ENCODE results near the gene DTX4.

The DTX4 gene

GRCh38 chr11:59221441-59221840 lies 49.5 kb downstream of the DTX4 start:
- DNase-seq: no peak

DNA sequence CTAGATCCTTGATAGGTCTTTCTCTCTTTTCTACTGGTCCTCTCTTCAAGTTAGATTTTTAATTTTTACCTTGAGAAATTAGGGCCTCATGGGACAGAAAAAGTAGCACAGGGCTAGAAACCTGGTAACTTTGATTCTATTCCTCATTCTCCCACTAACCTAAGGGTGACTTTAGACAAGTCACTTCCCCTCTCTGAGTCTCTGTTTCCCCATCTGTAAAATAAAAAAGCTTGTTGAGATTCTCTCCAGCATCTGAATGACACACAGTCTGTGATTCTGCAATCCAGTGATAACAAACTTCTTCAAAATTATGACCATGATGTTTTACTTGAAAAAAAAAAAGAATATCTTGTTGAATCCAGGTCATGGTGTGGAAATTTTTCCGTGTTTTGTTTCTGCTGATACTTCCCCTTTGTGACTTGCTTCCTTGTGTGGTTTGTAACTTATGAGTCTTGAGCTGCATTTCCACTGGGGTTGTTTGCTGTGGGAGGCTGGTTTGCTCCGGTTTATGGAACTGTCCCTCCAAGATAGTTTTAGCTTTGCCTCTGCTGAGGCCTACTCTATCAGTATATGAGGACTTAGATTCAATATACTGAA lies 50.6 kb downstream of the DTX4 start:
- DNase-seq: no peak

- no peak for DNase-seq
Observed at GRCh38 chr11:59223177-59223576, 51.2 kb downstream of the DTX4 start.

DNA sequence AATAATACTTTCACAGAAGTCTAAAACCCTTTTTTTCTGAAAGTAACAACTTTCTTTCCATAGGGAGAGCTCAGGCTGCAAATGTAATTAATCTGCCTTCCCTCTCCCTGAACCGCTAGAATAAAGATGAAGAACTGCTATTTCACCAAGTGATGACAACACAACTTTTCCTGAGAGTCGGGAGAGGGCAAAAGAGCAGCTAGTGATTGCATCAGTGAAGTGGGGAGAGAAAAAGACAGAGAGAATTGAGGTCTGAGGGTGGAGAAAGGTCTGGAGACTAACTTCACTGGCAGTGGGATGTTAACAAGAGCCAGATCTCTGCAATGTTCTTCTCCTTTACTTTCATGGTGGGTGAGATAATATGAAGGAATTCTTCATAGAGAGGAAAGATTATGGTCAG lies 51.7 kb downstream of the DTX4 start:
- DNase-seq: no peak

DNA sequence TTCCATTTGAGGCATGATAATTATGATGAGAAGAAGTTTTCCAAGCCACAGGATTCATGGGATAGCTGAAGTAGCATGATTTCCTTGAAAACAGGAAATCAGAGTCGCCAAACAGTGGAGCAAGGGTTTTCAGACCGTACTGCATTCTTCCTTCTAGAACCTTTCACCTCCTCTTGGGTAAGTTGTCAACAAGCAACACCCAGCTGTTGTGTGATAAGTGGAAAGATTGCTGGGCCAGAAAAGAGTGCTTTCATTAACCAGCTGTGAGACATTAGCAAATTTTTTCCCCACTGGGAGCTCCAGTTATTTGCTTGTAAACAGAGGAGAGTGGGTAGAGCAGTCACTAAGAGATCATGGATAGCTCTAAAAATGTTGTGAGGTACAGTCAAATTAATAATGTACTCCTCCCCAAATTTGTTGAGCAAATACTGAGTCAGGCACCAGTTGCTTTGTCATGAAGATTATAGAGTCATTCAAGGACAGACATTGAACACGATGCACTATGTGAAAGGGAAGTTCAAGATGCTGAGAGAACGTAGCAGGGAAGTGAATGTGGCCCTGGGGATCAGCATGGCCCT lies 52.5 kb downstream of the DTX4 start:
- no peak for DNase-seq

GRCh38 chr11:59225017-59225416 lies 53.1 kb downstream of the DTX4 start:
- no peak for DNase-seq

DNA sequence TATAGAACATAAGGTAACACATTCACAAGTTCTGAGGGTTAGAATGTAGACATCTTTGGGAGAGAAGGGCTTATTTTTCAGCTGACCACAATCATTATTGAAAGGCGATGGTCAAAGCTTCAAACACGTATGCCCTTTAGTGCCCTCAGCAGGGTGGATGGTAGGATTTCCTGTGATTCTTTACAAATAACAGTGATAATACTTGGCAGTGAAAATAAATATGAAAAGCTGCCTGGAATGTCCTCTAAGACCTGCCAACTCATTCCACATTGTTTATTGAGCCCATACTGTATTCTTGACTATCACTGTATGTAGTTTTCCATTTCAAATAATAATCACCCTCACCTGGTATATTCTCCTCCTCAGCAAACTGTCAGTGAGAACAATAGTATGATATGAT lies 54.5 kb downstream of the DTX4 start:
- DNase-seq: no peak

GRCh38 chr11:59240322-59240721 lies 68.4 kb downstream of the DTX4 start:
- no peak for DNase-seq

GRCh38 chr11:59243633-59244032 lies 71.7 kb downstream of the DTX4 start:
- no peak for DNase-seq

GRCh38 chr11:59247531-59248227 lies 75.7 kb downstream of the DTX4 start:
- DNase-seq: no peak

- DNase-seq: no peak
Observed at GRCh38 chr11:59249535-59249934, 77.6 kb downstream of the DTX4 start.

DNA sequence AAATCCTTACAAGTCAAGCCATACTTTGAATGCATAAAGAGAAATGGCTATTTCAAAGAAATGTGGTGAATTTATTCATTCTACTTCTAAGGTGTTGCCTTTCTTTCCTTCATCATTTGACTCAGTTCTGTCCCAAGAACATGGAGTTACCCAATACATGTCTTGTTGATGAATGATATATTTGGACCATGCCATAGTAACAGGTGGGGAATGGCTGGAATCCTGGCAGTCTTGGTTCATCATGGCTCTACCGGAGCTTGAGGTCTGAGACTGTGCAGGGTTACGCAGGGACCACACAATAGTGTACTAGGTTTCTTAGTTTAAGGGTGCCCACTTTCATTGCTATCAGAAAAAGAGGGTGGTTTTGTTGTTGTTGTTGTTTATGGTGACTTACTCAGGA lies 81.1 kb downstream of the DTX4 start:
- no peak for DNase-seq

DNA sequence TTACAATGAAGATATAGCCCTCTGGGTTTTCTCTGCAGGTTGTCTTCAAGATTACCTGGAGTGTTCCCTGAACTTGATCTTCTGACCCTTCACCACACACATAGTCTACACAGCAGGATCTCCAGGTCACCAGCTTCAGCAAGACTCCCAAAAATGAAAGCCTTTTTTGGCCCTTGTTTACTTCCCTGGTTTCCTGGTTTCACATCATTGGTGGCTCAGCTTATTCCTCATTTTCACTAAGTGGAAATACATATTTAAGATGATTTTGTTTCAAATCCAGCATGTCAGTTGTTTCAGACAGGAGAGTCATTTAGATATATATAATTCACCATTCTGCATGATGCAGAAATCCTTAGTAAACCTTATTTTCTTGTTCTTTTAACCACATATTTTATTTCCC lies 82.4 kb downstream of the DTX4 start:
- no peak for DNase-seq

DNA sequence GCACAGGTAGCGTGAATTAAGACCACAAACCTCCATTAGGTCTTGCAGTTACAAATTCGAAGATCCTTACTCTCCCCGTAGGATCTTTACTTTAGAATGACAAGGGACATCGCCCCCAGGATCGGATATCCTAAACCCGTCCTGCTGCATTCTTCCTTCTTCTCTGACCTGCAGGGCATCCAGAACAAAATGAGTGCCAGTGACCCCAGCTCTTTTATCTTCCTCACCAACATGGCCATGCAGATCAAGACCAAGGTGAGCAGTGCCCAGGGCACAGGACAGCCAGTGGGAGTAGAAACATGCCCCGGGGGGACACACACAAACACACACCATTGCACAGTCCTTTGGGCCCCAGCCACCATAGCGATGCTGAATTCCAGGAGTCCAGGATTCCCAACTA lies 83.3 kb downstream of the DTX4 start:
- DNase-seq: no peak

All from NCI-H69 (cell line).